ES-I3 (cell line): ENCODE results near the gene HOXA7.

Experiments used
- H3K36me3 ChIP-seq: 2 replicates; pipeline ENCODE4 v1.6.1; 2013; ENCODE audit warnings: mild to moderate bottlenecking, low read length, control low read depth, moderate library complexity; ENCODE audit not compliant: insufficient read depth
- H3K4me1 ChIP-seq: 2 replicates; pipeline ENCODE4 v1.6.1; 2013; ENCODE audit warnings: mild to moderate bottlenecking, control low read depth, low read length; ENCODE audit not compliant: insufficient read depth
- H3K9ac ChIP-seq: 2 replicates; pipeline ENCODE4 v1.6.1; 2013; ENCODE audit warnings: low read depth, mild to moderate bottlenecking, low read length, moderate library complexity
- H3K9me3 ChIP-seq: 2 replicates; pipeline ENCODE4 v1.6.1; 2013; ENCODE audit warnings: mild to moderate bottlenecking, low read length, moderate library complexity; ENCODE audit not compliant: control insufficient read depth, insufficient read depth

The HOXA7 gene

GRCh38 chr7:27156916-27157701 is 634 bp upstream of the HOXA7 start:
- Histone ChIP-seq H3K4me1 (no peaks in the 10 kb centered on the region), H3K9ac (no peak overlapping the region), H3K36me3 (no peaks in the 10 kb centered on the region), H3K9me3 (peaks cover 3% of the 10 kb centered on the region; the same call in 1 of the 2 replicates)

- Histone ChIP-seq H3K9ac (peak overlapping the region; percentile 43; the same call in 1 of the 2 replicates), H3K9me3 (peaks cover 3% of the 10 kb centered on the region; the same call in 1 of the 2 replicates), H3K36me3 (no peaks in the 10 kb centered on the region), H3K4me1 (no peaks in the 10 kb centered on the region)
Measured at GRCh38 chr7:27155816-27156507, 513 bp downstream of the HOXA7 start.

- Histone ChIP-seq H3K9ac (no peak overlapping the region), H3K4me1 (no peaks in the 10 kb centered on the region), H3K9me3 (peaks cover 3% of the 10 kb centered on the region; the same call in 1 of the 2 replicates), H3K36me3 (no peaks in the 10 kb centered on the region)
Measured at GRCh38 chr7:27154901-27155815, 1.3 kb downstream of the HOXA7 start.

GRCh38 chr7:27154369-27154768 is 2.1 kb downstream of the HOXA7 start:
- Histone ChIP-seq H3K9ac (no peak overlapping the region), H3K36me3 (no peaks in the 10 kb centered on the region), H3K4me1 (no peaks in the 10 kb centered on the region), H3K9me3 (peaks cover 3% of the 10 kb centered on the region; the same call in 1 of the 2 replicates)

GRCh38 chr7:27153526-27153925 is 2.9 kb downstream of the HOXA7 start:
- H3K36me3 ChIP-seq = no peaks in the 10 kb centered on the region
- no peaks in the 10 kb centered on the region for H3K4me1 ChIP-seq
- H3K9me3 ChIP-seq = peaks cover 3% of the 10 kb centered on the region; the same call in 1 of the 2 replicates
- H3K9ac ChIP-seq = no peak overlapping the region

- no peaks in the 10 kb centered on the region for H3K36me3 ChIP-seq
- no peaks in the 10 kb centered on the region for H3K4me1 ChIP-seq
- H3K9ac ChIP-seq = no peak overlapping the region
- peaks cover 3% of the 10 kb centered on the region; the same call in 1 of the 2 replicates for H3K9me3 ChIP-seq
Measured at GRCh38 chr7:27152816-27153442, 3.5 kb downstream of the HOXA7 start.

GRCh38 chr7:27151931-27152815 is 4.3 kb downstream of the HOXA7 start, which contains the start of gene HOXA3:
HOXA3 (minus strand) TSS chr7:27152583; CDS start chr7:27110640, 41,943 bp downstream.
- H3K4me1 ChIP-seq = no peaks in the 10 kb centered on the region
- no peak within 1 kb of the TSS for H3K9ac ChIP-seq
- H3K36me3 ChIP-seq = no peaks in the 10 kb centered on the region
- peaks cover 3% of the 10 kb centered on the region; the same call in 1 of the 2 replicates for H3K9me3 ChIP-seq

GRCh38 chr7:27151341-27151930 is 5.0 kb downstream of the HOXA7 start:
- Histone ChIP-seq H3K36me3 (no peaks in the 10 kb centered on the region), H3K9ac (no peak overlapping the region; the same call in 1 of the 2 replicates), H3K4me1 (no peaks in the 10 kb centered on the region), H3K9me3 (peaks cover 3% of the 10 kb centered on the region; the same call in 1 of the 2 replicates)

- no peaks in the 10 kb centered on the region for H3K36me3 ChIP-seq
- H3K9me3 ChIP-seq = no peaks in the 10 kb centered on the region
- H3K4me1 ChIP-seq = no peaks in the 10 kb centered on the region
- H3K9ac ChIP-seq = peak overlapping the region; percentile 31; the same call in 1 of the 2 replicates
Measured at GRCh38 chr7:27150568-27151340, 5.7 kb downstream of the HOXA7 start.

- no peak overlapping the region; the same call in 1 of the 2 replicates for H3K9ac ChIP-seq
- H3K4me1 ChIP-seq = no peaks in the 10 kb centered on the region
- no peaks in the 10 kb centered on the region for H3K36me3 ChIP-seq
- no peaks in the 10 kb centered on the region for H3K9me3 ChIP-seq
Measured at GRCh38 chr7:27149842-27150567, 6.5 kb downstream of the HOXA7 start.

GRCh38 chr7:27148756-27149641 is 7.5 kb downstream of the HOXA7 start:
- Histone ChIP-seq H3K4me1 (no peaks in the 10 kb centered on the region), H3K36me3 (no peaks in the 10 kb centered on the region), H3K9ac (no peak overlapping the region), H3K9me3 (no peaks in the 10 kb centered on the region)
